Trophoblast cell (in vitro differentiated cells and primary cell): ENCODE data around the gene TMEM213.

Source experiments
- DNase-seq, 2 donors: peaks; one replicate each; pipeline ENCODE4 v3.0.0-alpha.2; 2016
- H2AFZ ChIP-seq: 2 replicates; pipeline ENCODE4 v1.6.1; 2013; ENCODE audit warnings: low read length, moderate library complexity, mild to moderate bottlenecking; ENCODE audit not compliant: insufficient read depth, poor library complexity
- H2AK5ac ChIP-seq: 2 replicates; pipeline ENCODE4 v1.6.1; 2013; ENCODE audit warnings: mild to moderate bottlenecking, low read length
- H2BK120ac ChIP-seq: 2 replicates; pipeline ENCODE4 v1.6.1; 2013; ENCODE audit warnings: low read length, mild to moderate bottlenecking, moderate library complexity; ENCODE audit not compliant: insufficient read depth, poor library complexity
- H2BK12ac ChIP-seq: 2 replicates; pipeline ENCODE4 v1.6.1; 2013; ENCODE audit warnings: mild to moderate bottlenecking, low read length, moderate library complexity
- H2BK5ac ChIP-seq: 2 replicates; pipeline ENCODE4 v1.6.1; 2013; ENCODE audit warnings: low read length, low read depth, moderate library complexity, mild to moderate bottlenecking; ENCODE audit not compliant: poor library complexity
- H3K14ac ChIP-seq: 2 replicates; pipeline ENCODE4 v1.6.1; 2013; ENCODE audit warnings: mild to moderate bottlenecking, low read length
- H3K18ac ChIP-seq: 2 replicates; pipeline ENCODE4 v1.6.1; 2013; ENCODE audit warnings: mild to moderate bottlenecking, low read length
- H3K23ac ChIP-seq: 2 replicates; pipeline ENCODE4 v1.6.1; 2013; ENCODE audit warnings: low read length
- H3K27ac ChIP-seq: 2 replicates; pipeline ENCODE4 v1.5.1; 2013; ENCODE audit warnings: low read depth, mild to moderate bottlenecking, inconsistent platforms, low read length, moderate library complexity
- H3K27me3 ChIP-seq: 2 replicates; pipeline ENCODE4 v1.6.1; 2013; ENCODE audit warnings: inconsistent platforms, mild to moderate bottlenecking, low read length, moderate library complexity; ENCODE audit not compliant: insufficient read depth
- H3K36me3 ChIP-seq, 2 experiments: 1 replicate in 1 of 2; 2 replicates in 1 of 2; pipeline ENCODE4 v1.6.1; 2013; ENCODE audit warnings: low read length in 2 of 2, mild to moderate bottlenecking in 2 of 2, moderate library complexity in 1 of 2; ENCODE audit not compliant: insufficient read depth in 2 of 2, control insufficient read depth in 1 of 2
- H3K4ac ChIP-seq: 2 replicates; pipeline ENCODE4 v1.6.1; 2013; ENCODE audit warnings: low read depth, mild to moderate bottlenecking, low read length, moderate library complexity
- H3K4me1 ChIP-seq, 2 experiments: 1 replicate in 1 of 2; 2 replicates in 1 of 2; pipeline ENCODE4 v1.6.1; 2013; ENCODE audit warnings: low read length in 2 of 2, mild to moderate bottlenecking in 2 of 2, moderate library complexity in 1 of 2; ENCODE audit not compliant: insufficient read depth in 2 of 2, control insufficient read depth in 1 of 2
- H3K4me2 ChIP-seq: 2 replicates; pipeline ENCODE4 v1.6.1; 2013; ENCODE audit warnings: inconsistent platforms, mild to moderate bottlenecking, low read length, moderate library complexity
- H3K4me3 ChIP-seq: 2 replicates; pipeline ENCODE4 v1.5.1; 2013; ENCODE audit warnings: mild to moderate bottlenecking, low read depth, low read length, inconsistent platforms
- H3K79me1 ChIP-seq: one replicate; pipeline ENCODE4 v1.6.1; 2013; ENCODE audit warnings: low read length
- H3K79me2 ChIP-seq: 2 replicates; pipeline ENCODE4 v1.6.1; 2013; ENCODE audit warnings: low read length, mild to moderate bottlenecking; ENCODE audit not compliant: control insufficient read depth, insufficient read depth, poor library complexity
- H3K9ac ChIP-seq: 2 replicates; pipeline ENCODE4 v1.6.1; 2013; ENCODE audit warnings: mild to moderate bottlenecking, low read length
- H3K9me3 ChIP-seq: 2 replicates; pipeline ENCODE4 v1.6.1; 2013; ENCODE audit warnings: low read depth, mild to moderate bottlenecking, control low read depth, inconsistent platforms, low read length; ENCODE audit not compliant: insufficient read depth
- H4K12ac ChIP-seq: 2 replicates; pipeline ENCODE4 v1.6.1; 2013; ENCODE audit warnings: low read depth, mild to moderate bottlenecking, low read length, moderate library complexity
- H4K8ac ChIP-seq: 2 replicates; pipeline ENCODE4 v1.6.1; 2013; ENCODE audit warnings: low read depth, mild to moderate bottlenecking, low read length, moderate library complexity
- H4K91ac ChIP-seq: one replicate; pipeline ENCODE4 v1.6.1; 2013; ENCODE audit warnings: low read depth, mild to moderate bottlenecking, low read length, moderate library complexity
- WGBS: extraction: QIAGEN DNeasy Blood & Tissue Kit; methylation state at CpG from one replicate; pipeline ENCODE4 v1.1.7; 2013; ENCODE audit warnings: missing lambda C conversion rate; ENCODE audit not compliant: insufficient read length, insufficient coverage; ENCODE audit errors: extremely low coverage; 5-methylcytosine and 5-hydroxymethylcytosine counted together

TMEM213 gene

DNA sequence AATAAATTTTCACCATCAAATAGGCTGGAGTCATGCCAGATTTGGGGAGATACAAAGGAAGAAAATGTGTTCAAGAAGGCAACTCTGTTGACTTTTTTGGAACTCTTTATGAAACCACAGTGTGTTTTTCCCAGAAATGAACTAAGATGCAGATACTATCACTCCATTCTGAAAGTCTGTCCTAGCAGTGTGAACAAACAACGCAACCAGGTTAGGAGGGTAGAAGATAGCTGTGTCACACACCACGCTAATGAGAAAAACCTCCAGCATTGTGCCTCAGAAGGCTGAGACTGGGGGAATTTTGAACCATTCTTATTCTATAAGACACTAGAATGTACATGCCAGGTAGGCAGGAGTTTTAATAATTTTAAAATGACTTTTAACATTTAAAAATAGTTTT is 16.2 kb downstream of the TMEM213 start:
- Histone ChIP-seq H3K27ac (no peak overlapping the region), H3K4me3 (no peak overlapping the region), H3K9me3 (no peaks in the 10 kb centered on the region), H4K12ac (no peak overlapping the region), H3K79me2 (no peaks in the 10 kb centered on the region), H4K91ac (no peak overlapping the region), H3K23ac (no peak overlapping the region), H2AFZ (no peak overlapping the region), H3K4me1 (no peaks in the 10 kb centered on the region), H2BK12ac (no peak overlapping the region), H4K8ac (no peak overlapping the region), H3K9ac (no peak overlapping the region), H3K18ac (no peak overlapping the region), H2AK5ac (no peak overlapping the region), H3K14ac (no peak overlapping the region), H3K27me3 (no peaks in the 10 kb centered on the region), H3K4me2 (no peak overlapping the region), H3K4ac (no peak overlapping the region), H2BK5ac (no peak overlapping the region), H2BK120ac (no peak overlapping the region), H3K79me1 (no peaks in the 10 kb centered on the region), H3K36me3 (no peaks in the 10 kb centered on the region)
- WGBS = no CpG with 5 or more reads among the region's 2 CpGs
- DNase-seq = no peak

GRCh38 chr7:138814816-138815332 is 17.1 kb downstream of the TMEM213 start:
- no peak overlapping the region for H2BK5ac ChIP-seq
- no peak overlapping the region for H3K9ac ChIP-seq
- no peak overlapping the region for H3K4me3 ChIP-seq
- no peak overlapping the region for H2AFZ ChIP-seq
- H3K27me3 ChIP-seq = no peaks in the 10 kb centered on the region
- no peak overlapping the region for H3K4me2 ChIP-seq
- no CpG with 5 or more reads among the region's 1 CpG for WGBS
- H3K18ac ChIP-seq = no peak overlapping the region
- H2BK120ac ChIP-seq = no peak overlapping the region
- no peaks in the 10 kb centered on the region for H3K36me3 ChIP-seq
- H4K12ac ChIP-seq = no peak overlapping the region
- DNase-seq = no peak
- no peaks in the 10 kb centered on the region for H3K4me1 ChIP-seq
- no peaks in the 10 kb centered on the region for H3K9me3 ChIP-seq
- H3K14ac ChIP-seq = no peak overlapping the region
- no peak overlapping the region for H3K23ac ChIP-seq
- H4K8ac ChIP-seq = no peak overlapping the region
- H3K27ac ChIP-seq = no peak overlapping the region
- no peaks in the 10 kb centered on the region for H3K79me1 ChIP-seq
- no peak overlapping the region for H3K4ac ChIP-seq
- H3K79me2 ChIP-seq = no peaks in the 10 kb centered on the region
- H2BK12ac ChIP-seq = no peak overlapping the region
- no peak overlapping the region for H2AK5ac ChIP-seq
- no peak overlapping the region for H4K91ac ChIP-seq

GRCh38 chr7:138816650-138817049 is 18.9 kb downstream of the TMEM213 start:
- H3K36me3 ChIP-seq = no peaks in the 10 kb centered on the region
- no peaks in the 10 kb centered on the region for H3K9me3 ChIP-seq
- no peak overlapping the region for H3K4me3 ChIP-seq
- no peak overlapping the region for H2BK5ac ChIP-seq
- H3K4me2 ChIP-seq = no peak overlapping the region
- H3K9ac ChIP-seq = no peak overlapping the region
- no peak overlapping the region for H2AFZ ChIP-seq
- no peaks in the 10 kb centered on the region for H3K27me3 ChIP-seq
- no peak overlapping the region for H3K23ac ChIP-seq
- no peak overlapping the region for H4K8ac ChIP-seq
- peaks cover 0 to 4% of the 10 kb centered on the region in 2 experiments for H3K4me1 ChIP-seq
- no peak overlapping the region for H3K27ac ChIP-seq
- no peak overlapping the region for H4K91ac ChIP-seq
- H3K18ac ChIP-seq = no peak overlapping the region
- WGBS = no CpG with 5 or more reads among the region's 1 CpG
- DNase-seq = no peak
- H2BK120ac ChIP-seq = no peak overlapping the region
- no peak overlapping the region for H2AK5ac ChIP-seq
- H3K79me1 ChIP-seq = no peaks in the 10 kb centered on the region
- no peaks in the 10 kb centered on the region for H3K79me2 ChIP-seq
- H3K14ac ChIP-seq = no peak overlapping the region
- no peak overlapping the region for H4K12ac ChIP-seq
- no peak overlapping the region for H2BK12ac ChIP-seq
- no peak overlapping the region for H3K4ac ChIP-seq

GRCh38 chr7:138819625-138820024 is 21.8 kb downstream of the TMEM213 start:
- Histone ChIP-seq H3K27me3 (no peaks in the 10 kb centered on the region), H3K36me3 (no peaks in the 10 kb centered on the region), H3K18ac (no peak overlapping the region), H4K12ac (no peak overlapping the region), H3K4me3 (no peak overlapping the region), H3K23ac (no peak overlapping the region), H3K9me3 (no peaks in the 10 kb centered on the region), H3K9ac (no peak overlapping the region), H3K79me2 (no peaks in the 10 kb centered on the region), H3K27ac (no peak overlapping the region), H3K14ac (no peak overlapping the region), H2BK120ac (no peak overlapping the region), H3K79me1 (no peaks in the 10 kb centered on the region), H2BK12ac (no peak overlapping the region), H4K8ac (no peak overlapping the region), H2AK5ac (no peak overlapping the region), H3K4me1 (peaks cover 0 to 4% of the 10 kb centered on the region in 2 experiments), H3K4me2 (no peak overlapping the region), H4K91ac (no peak overlapping the region), H3K4ac (no peak overlapping the region), H2BK5ac (no peak overlapping the region), H2AFZ (no peak overlapping the region)
- no CpG with 5 or more reads among the region's 3 CpGs for WGBS
- no peak for DNase-seq
